Measurements from ENCODE around the gene AK6.
A peak's percentile ranks its signal among the peaks of the same experiment; 100 is the strongest.
"Not testable (repeated sequence)": the region's sequence is repeated elsewhere in the genome, so short reads cannot be mapped to it uniquely, and the experiment has no call there.

The AK6 gene

GRCh38 chr5:69335341-69335935 lies 33.9 kb downstream of the AK6 start:
- Histone ChIP-seq H3K9me3 (ENCODE audit: control insufficient read depth, insufficient read depth, low read length) (no peaks in the 10 kb centered on the region), H3K36me3 (ENCODE audit: control insufficient read depth, insufficient read depth, low read length) (no peaks in the 10 kb centered on the region), H3K27ac (ENCODE audit: low read length) (no peak overlapping the region), H3K4me1 (ENCODE audit: control insufficient read depth, insufficient read depth, low read length) (peaks cover 2% of the 10 kb centered on the region; the same call in 1 of the 2 replicates), H3K4me3 (ENCODE audit: low read length) (no peak overlapping the region), H3K27me3 (ENCODE audit: control insufficient read depth, insufficient read depth, low read length) (no peaks in the 10 kb centered on the region)
- no peak for DNase-seq (ENCODE audit: low read depth, low spot score)
- no CpG with 5 or more reads among the region's 7 CpGs for WGBS (ENCODE audit: insufficient coverage, insufficient read length)

GRCh38 chr5:69334793-69335268 lies 34.5 kb downstream of the AK6 start:
- H3K36me3 ChIP-seq (ENCODE audit: control insufficient read depth, insufficient read depth, low read length) = no peaks in the 10 kb centered on the region
- no peak overlapping the region for H3K4me3 ChIP-seq (ENCODE audit: low read length)
- peaks cover 2% of the 10 kb centered on the region; the same call in 1 of the 2 replicates for H3K4me1 ChIP-seq (ENCODE audit: control insufficient read depth, insufficient read depth, low read length)
- peak; percentile 71 for DNase-seq (ENCODE audit: low read depth, low spot score)
- H3K27me3 ChIP-seq (ENCODE audit: control insufficient read depth, insufficient read depth, low read length) = no peaks in the 10 kb centered on the region
- H3K9me3 ChIP-seq (ENCODE audit: control insufficient read depth, insufficient read depth, low read length) = no peaks in the 10 kb centered on the region
- no CpG with 5 or more reads among the region's 18 CpGs for WGBS (ENCODE audit: insufficient coverage, insufficient read length)
- H3K27ac ChIP-seq (ENCODE audit: low read length) = no peak overlapping the region

GRCh38 chr5:69333668-69334315 lies 35.5 kb downstream of the AK6 start:
- not testable (repeated sequence) for H3K27ac ChIP-seq (ENCODE audit: low read length)

GRCh38 chr5:69331528-69332445 lies 37.5 kb downstream of the AK6 start:
- H3K27me3 ChIP-seq (ENCODE audit: control insufficient read depth, insufficient read depth, low read length) = no peaks in the 10 kb centered on the region
- DNase-seq (ENCODE audit: low read depth, low spot score) = no peak
- H3K27ac ChIP-seq (ENCODE audit: low read length) = no peak overlapping the region
- no CpG with 5 or more reads among the region's 11 CpGs for WGBS (ENCODE audit: insufficient coverage, insufficient read length)
- H3K4me3 ChIP-seq (ENCODE audit: low read length) = no peak overlapping the region
- H3K9me3 ChIP-seq (ENCODE audit: control insufficient read depth, insufficient read depth, low read length) = no peaks in the 10 kb centered on the region
- peaks cover 2% of the 10 kb centered on the region; the same call in 1 of the 2 replicates for H3K4me1 ChIP-seq (ENCODE audit: control insufficient read depth, insufficient read depth, low read length)
- no peaks in the 10 kb centered on the region for H3K36me3 ChIP-seq (ENCODE audit: control insufficient read depth, insufficient read depth, low read length)

More at GRCh38 chr5:69333668-69334315, 35.5 kb downstream of the AK6 start:
- WGBS (ENCODE audit: insufficient coverage, insufficient read length) = no CpG with 5 or more reads among the region's 25 CpGs
- not testable (repeated sequence) for H3K36me3 ChIP-seq (ENCODE audit: control insufficient read depth, insufficient read depth, low read length); DNase-seq (ENCODE audit: low read depth, low spot score); H3K27me3 ChIP-seq (ENCODE audit: control insufficient read depth, insufficient read depth, low read length); H3K9me3 ChIP-seq (ENCODE audit: control insufficient read depth, insufficient read depth, low read length); H3K4me3 ChIP-seq (ENCODE audit: low read length); H3K4me1 ChIP-seq (ENCODE audit: control insufficient read depth, insufficient read depth, low read length)

- Histone ChIP-seq H3K4me1 (ENCODE audit: control insufficient read depth, insufficient read depth, low read length) (peaks cover 2% of the 10 kb centered on the region; the same call in 1 of the 2 replicates), H3K4me3 (ENCODE audit: low read length) (no peak overlapping the region), H3K36me3 (ENCODE audit: control insufficient read depth, insufficient read depth, low read length) (no peaks in the 10 kb centered on the region), H3K27me3 (ENCODE audit: control insufficient read depth, insufficient read depth, low read length) (no peaks in the 10 kb centered on the region), H3K9me3 (ENCODE audit: control insufficient read depth, insufficient read depth, low read length) (no peaks in the 10 kb centered on the region), H3K27ac (ENCODE audit: low read length) (no peak overlapping the region)
- no CpG with 5 or more reads among the region's 9 CpGs for WGBS (ENCODE audit: insufficient coverage, insufficient read length)
- DNase-seq (ENCODE audit: low read depth, low spot score) = no peak
Observed at GRCh38 chr5:69329905-69330489, 39.3 kb downstream of the AK6 start.

DNA sequence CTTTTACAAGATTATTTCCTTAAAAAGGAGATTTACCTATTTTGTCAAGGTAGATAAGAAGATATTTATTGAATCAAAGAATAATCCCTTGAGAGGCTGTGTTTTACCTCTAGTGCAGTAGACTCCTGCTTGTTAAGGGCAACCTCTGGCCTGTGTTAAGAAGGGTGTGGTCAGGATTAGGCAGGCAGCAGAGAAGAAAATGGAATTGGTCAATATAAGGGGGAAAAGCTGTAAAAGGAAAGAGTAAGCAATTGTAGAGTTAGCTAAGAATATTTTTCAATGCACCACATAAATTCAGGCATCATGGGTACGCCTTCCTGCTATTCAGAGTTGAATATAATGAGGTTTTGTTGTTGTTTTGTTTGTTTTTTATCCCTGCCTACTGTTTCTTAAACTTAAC lies 43.0 kb downstream of the AK6 start:
- DNase-seq (ENCODE audit: low read depth, low spot score) = no peak
- WGBS (ENCODE audit: insufficient coverage, insufficient read length) = no CpG with 5 or more reads among the region's 1 CpG
- H3K36me3 ChIP-seq (ENCODE audit: control insufficient read depth, insufficient read depth, low read length) = no peaks in the 10 kb centered on the region

DNA sequence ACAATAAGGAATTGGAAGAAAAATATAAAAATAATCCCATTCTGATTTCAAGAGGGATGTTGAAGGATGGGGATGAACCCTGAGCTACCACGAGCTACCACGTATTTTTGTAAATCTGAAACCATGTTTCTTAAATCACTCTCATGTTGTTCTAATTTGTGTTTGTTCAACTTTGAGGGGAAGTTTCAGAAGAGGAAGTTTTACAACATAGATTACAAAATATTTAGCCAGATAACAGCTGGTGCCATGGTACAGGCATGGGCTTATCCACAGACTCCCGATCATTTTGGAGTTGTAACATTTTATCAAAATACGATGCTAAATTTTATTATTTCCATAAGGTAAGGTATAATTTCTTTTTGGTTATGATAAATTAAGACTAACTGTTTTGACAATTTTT lies 51.9 kb downstream of the AK6 start:
- Histone ChIP-seq H3K27ac (ENCODE audit: low read length) (no peak overlapping the region), H3K36me3 (ENCODE audit: control insufficient read depth, insufficient read depth, low read length) (no peaks in the 10 kb centered on the region), H3K9me3 (ENCODE audit: control insufficient read depth, insufficient read depth, low read length) (no peaks in the 10 kb centered on the region), H3K4me3 (ENCODE audit: low read length) (no peak overlapping the region), H3K4me1 (ENCODE audit: control insufficient read depth, insufficient read depth, low read length) (no peaks in the 10 kb centered on the region), H3K27me3 (ENCODE audit: control insufficient read depth, insufficient read depth, low read length) (no peaks in the 10 kb centered on the region)
- no peak for DNase-seq (ENCODE audit: low read depth, low spot score)
- WGBS (ENCODE audit: insufficient coverage, insufficient read length) = no CpG with 5 or more reads among the region's 4 CpGs

More for the DNA sequence above, 43.0 kb downstream of the AK6 start:
- 0 out of 2 replicates have a peak, but pooled peaks cover 1% of the 10 kb centered on the region for H3K9me3 ChIP-seq (ENCODE audit: control insufficient read depth, insufficient read depth, low read length)
- H3K27me3 ChIP-seq (ENCODE audit: control insufficient read depth, insufficient read depth, low read length) = no peaks in the 10 kb centered on the region
- H3K4me3 ChIP-seq (ENCODE audit: low read length) = no peak overlapping the region
- H3K4me1 ChIP-seq (ENCODE audit: control insufficient read depth, insufficient read depth, low read length) = no peaks in the 10 kb centered on the region
- no peak overlapping the region for H3K27ac ChIP-seq (ENCODE audit: low read length)

DNA sequence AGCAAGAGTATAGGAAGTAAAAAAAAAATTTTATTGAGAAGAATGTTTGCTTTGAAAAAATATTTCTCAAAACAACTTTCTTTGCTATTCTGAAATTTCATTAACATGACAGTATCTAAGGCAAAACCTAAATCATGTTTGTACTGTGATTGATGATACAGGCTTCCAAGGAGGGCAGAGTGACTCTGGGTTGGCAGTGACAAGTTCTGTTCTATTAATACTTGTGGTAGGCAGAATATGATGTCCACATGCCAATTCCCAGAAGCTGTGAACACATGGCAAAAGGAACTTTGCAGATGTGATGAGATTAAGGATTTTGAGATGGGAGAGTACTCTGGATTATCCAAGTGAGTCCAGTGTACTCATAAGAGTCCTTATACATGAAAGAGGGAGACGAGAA lies 53.3 kb downstream of the AK6 start:
- Histone ChIP-seq H3K4me3 (ENCODE audit: low read length) (no peak overlapping the region), H3K4me1 (ENCODE audit: control insufficient read depth, insufficient read depth, low read length) (no peaks in the 10 kb centered on the region), H3K27ac (ENCODE audit: low read length) (no peak overlapping the region), H3K36me3 (ENCODE audit: control insufficient read depth, insufficient read depth, low read length) (no peaks in the 10 kb centered on the region), H3K27me3 (ENCODE audit: control insufficient read depth, insufficient read depth, low read length) (no peaks in the 10 kb centered on the region), H3K9me3 (ENCODE audit: control insufficient read depth, insufficient read depth, low read length) (no peaks in the 10 kb centered on the region)
- DNase-seq (ENCODE audit: low read depth, low spot score) = no peak
- WGBS (ENCODE audit: insufficient coverage, insufficient read length) = no CpG with 5 or more reads among the region's 1 CpG

GRCh38 chr5:69313428-69313827 lies 55.9 kb downstream of the AK6 start:
- no CpG with 5 or more reads among the region's 9 CpGs for WGBS (ENCODE audit: insufficient coverage, insufficient read length)
- no peaks in the 10 kb centered on the region for H3K4me1 ChIP-seq (ENCODE audit: control insufficient read depth, insufficient read depth, low read length)
- no peaks in the 10 kb centered on the region for H3K9me3 ChIP-seq (ENCODE audit: control insufficient read depth, insufficient read depth, low read length)
- H3K4me3 ChIP-seq (ENCODE audit: low read length) = no peak overlapping the region
- H3K27me3 ChIP-seq (ENCODE audit: control insufficient read depth, insufficient read depth, low read length) = no peaks in the 10 kb centered on the region
- H3K27ac ChIP-seq (ENCODE audit: low read length) = no peak overlapping the region
- H3K36me3 ChIP-seq (ENCODE audit: control insufficient read depth, insufficient read depth, low read length) = no peaks in the 10 kb centered on the region
- DNase-seq (ENCODE audit: low read depth, low spot score) = no peak

Measured in iPS DF 6.9 (cell line).